ENCODE measurements around the gene EYA2.
A peak's percentile ranks its signal among the peaks of the same experiment; 100 is the strongest.

The EYA2 gene

GRCh38 chr20:47208534-47209174, 314.0 kb downstream of the EYA2 start:
- no peak for DNase-seq

DNA sequence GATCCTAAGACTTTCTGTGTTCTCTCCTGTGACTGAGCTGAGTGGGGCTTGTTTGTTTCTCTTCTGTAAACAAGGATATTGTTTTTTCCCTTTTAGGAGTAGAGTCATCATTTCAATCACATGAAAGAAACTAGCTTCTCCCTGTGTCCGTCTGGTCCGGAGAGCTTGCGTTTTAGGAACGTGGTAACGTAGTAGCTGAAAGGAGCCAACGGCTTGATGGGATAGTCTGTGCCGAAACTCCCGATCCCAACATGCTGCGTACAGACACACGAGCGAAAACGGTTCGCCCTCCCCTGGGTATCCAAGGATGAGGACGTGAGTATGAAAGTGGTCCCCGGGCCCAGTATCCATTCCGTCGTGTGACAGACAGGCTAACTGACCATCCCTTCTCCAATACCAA, 315.3 kb downstream of the EYA2 start:
- no peak for DNase-seq

GRCh38 chr20:47210470-47210869, 315.8 kb downstream of the EYA2 start:
- no peak for DNase-seq

DNA sequence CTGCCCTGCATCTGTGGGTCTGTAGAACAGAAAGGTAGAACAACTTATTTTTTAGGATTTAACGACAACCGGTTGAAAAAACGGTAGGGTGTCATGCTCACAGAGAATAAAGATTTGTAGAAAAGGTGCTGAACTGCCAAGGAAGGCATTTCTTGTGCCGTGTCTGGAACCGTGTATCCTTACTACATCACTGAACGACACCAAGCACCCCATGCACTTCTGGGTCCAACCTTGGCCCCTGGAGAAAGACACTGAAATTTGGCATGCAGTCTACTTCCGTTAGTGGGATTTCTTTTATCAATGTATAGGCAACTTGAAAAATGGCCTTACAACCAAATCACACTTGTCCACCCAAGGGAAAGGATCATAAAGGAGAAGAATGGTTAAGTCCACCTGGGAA, 316.4 kb downstream of the EYA2 start:
- no peak for DNase-seq

- DNase-seq: no peak
These were observed 318.1 kb downstream of the EYA2 start for GRCh38 chr20:47212606-47213207.

- no peak for DNase-seq
These were observed 319.3 kb downstream of the EYA2 start for GRCh38 chr20:47213966-47214365.

DNA sequence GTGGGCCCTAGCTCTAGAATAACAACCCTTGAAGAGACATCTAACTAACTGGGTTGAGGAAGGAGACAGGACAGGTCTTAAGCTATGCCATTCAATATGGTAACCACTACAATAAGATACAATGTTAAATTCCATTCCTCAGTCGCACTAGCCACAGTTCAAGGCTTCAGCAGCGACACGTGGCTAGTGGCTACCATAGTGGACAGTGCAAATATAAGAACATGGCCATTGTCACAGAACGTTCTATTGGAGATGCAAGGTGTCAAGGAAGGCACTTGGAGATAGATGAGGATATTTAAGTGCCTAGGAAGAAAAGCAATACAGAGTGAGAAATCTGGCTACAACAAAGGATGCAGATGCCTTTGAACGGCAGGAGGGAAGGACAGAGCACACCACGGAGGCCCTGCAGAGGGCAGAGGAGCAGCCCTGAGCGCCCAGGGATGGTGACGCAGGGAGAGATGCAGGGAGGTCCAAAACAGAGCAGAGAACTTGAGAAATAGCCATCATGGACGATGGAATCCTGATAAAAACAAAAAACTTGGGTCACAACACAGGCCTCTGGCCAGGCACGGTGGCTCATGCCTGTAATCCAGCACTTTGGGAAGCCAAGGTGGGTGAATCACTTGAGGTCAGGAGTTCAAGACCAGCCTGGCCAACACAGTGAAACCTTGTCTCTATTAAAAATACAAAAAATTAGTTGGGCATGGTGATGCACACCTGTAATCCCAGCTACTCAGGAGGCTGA, 321.2 kb downstream of the EYA2 start:
- DNase-seq: no peak

- DNase-seq: no peak
These were observed 322.3 kb downstream of the EYA2 start for GRCh38 chr20:47216819-47217410.

GRCh38 chr20:47217482-47218446, 323.1 kb downstream of the EYA2 start:
- DNase-seq: no peak

DNA sequence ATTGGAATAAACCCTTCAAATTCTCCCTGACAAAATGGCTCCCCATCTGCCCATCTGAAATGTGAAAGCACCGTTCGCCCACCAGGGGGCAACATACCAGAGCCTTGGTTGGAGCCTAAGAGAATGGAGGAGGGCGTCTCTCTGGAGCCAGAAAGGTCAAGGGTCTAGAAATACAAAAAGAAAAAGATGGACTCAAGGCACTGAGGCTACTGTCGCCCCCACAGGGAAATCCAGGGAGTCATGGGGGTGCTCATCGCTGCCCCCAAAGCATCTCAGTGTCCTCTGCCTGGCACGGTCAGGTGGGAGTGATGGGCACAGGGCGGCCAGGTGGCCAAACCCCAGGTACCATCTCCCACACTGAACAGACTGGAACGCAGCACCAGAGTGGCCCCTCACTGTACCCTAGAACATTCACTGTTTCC, 325.5 kb downstream of the EYA2 start:
- peak; percentile 20 for DNase-seq

GRCh38 chr20:47221036-47221625, 326.5 kb downstream of the EYA2 start:
- DNase-seq: no peak

GRCh38 chr20:47222468-47223119, 328.0 kb downstream of the EYA2 start:
- no peak for DNase-seq

DNA sequence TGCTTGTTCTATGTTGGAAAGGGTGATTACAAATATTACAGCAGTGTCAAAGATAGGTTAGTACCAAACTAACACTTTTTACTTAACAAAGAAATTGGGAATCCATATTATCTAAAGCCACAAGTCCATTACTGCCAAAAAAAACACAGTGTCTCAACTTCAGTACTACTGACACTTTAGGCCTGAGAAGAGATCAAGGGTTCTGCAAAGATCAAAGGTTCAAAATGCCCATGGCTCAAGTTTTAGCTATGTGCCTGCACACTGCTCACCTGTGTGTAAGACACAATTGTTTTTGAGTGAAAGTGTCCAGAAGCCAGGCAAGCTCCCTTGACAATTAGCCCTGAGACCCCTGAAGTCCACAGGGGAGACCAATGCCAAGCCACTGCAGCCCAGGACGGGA, 329.3 kb downstream of the EYA2 start:
- DNase-seq: no peak

GRCh38 chr20:47224300-47224791, 329.7 kb downstream of the EYA2 start:
- no peak for DNase-seq

DNA sequence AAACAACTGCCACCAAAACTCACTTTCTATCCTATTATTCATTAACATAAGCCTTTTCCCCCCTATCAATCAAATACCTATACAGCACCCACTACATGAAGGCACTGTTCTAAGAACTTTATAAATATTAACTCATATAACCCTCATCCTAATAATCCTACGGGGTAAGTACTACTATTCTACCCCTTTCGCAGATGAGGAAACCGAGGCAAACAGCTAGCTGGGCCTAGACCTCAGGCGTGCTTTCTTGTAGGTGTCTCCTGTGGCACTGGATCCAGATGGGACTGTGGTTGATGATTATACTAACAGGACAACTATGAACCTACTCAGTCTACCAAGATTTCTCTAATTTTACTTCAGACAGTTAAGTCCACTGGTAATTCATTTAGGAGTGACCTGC, 330.2 kb downstream of the EYA2 start:
- DNase-seq: no peak

- no peak for DNase-seq
These were observed 330.8 kb downstream of the EYA2 start for GRCh38 chr20:47225458-47225857.

DNA sequence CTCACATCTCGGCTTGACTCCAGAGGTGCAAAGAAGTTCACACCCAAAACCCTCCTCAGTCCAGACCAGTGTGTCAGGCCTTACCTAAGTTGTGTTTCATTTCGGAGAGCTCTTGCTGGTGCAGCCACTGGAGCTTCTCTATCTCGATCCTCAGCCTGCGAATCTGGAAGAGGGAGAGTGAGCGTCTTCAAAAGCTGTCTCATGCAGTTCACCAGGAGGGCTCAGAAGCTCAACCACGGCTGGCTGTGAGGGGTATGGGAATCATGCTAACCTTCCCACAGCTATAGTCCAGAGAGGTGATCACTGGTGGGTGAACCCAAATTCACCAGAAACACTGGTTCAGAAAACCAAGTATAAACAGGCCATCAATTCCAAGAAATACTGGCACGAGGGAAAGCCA, 332.5 kb downstream of the EYA2 start:
- no peak for DNase-seq

GRCh38 chr20:47227576-47227975, 332.9 kb downstream of the EYA2 start:
- DNase-seq: no peak

DNA sequence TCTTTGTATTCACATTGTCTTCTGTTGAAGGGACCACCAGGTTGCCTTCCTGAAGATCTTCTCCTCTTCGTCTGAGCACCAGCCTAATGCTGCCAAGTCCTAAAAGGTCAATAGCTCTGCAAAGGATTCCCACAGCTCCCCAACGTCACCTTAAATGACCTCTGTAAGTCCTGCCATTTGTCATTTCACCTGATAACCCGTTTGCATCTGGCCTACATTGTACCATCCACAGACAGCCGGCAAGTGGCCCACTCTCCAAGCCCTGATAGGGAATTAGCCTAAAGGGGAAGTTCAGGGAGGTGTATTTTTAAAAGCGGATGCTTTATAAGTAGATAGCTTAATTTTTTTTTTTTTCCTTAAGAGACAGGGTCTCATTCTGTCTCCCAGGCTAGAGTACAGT, 334.0 kb downstream of the EYA2 start:
- no peak for DNase-seq

- peak; percentile 67 for DNase-seq
These were observed 336.2 kb downstream of the EYA2 start for GRCh38 chr20:47230811-47231256.

DNA sequence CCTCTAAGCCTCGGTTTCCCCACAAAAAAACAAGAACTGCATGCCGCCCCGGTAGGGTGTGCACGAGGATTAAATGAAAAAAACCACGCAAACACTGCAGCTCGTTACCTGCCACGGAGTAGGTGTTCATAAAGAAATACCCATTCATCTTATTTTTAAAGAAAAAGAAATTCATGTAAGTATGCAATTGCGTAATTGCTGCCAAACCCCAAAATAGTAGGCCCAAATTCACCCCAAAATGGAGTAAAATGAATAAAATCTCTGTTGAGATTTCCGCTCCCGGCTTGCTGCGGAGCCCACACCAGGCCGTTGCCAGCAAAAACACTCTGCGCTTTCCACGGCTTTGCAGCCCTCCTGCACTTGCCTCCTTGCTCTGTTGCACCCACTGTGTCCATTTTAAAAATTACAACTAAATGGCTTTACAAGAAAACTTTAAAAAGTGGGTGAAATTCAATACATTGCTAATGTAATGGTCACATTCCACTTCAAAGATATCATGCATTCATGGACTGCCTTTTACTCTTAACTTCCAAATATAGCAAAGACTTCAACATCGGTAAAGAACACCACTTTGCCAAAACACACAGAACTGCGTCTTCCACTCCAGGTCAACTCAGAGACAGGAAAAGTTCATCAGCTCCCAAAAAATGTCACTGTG, 336.9 kb downstream of the EYA2 start:
- peak; percentile 90 for DNase-seq

Measured in fibroblast of skin of abdomen (primary cell).